Sigmoid colon (tissue), 4 donors: ENCODE measurements around the gene GALK1.

Experiments
- EP300 ChIP-seq, 4 donors: sonication (generic); formaldehyde crosslinking; IDR thresholded peaks; one replicate each; pipeline ENCODE4 v1.6.1; 2017; ENCODE audit warnings: antibody characterized with exemption in 4 of 4
- POLR2A ChIP-seq, 2 donors: fragments of 450-650 bp; IDR thresholded peaks; one replicate each; pipeline ENCODE4 v1.6.1; 2016; ENCODE audit warnings: antibody characterized with exemption in 2 of 2, mild to moderate bottlenecking in 2 of 2, moderate library complexity in 2 of 2
- POLR2AphosphoS5 ChIP-seq, 4 donors: sonication (generic); formaldehyde crosslinking; IDR thresholded peaks; one replicate each; pipeline ENCODE4 v1.6.1; 2017; ENCODE audit warnings: antibody characterized with exemption in 4 of 4
- TF ChIP-seq, protein P1 (sequence below), 4 experiments: fragments of 450-650 bp in 3 of 4; fragments of 200-600 bp in 1 of 4; IDR thresholded peaks; one replicate each; pipeline ENCODE4 v1.5.1; 2016 to 2019; ENCODE audit warnings: antibody characterized with exemption in 4 of 4, mild to moderate bottlenecking in 3 of 4, moderate library complexity in 2 of 4

DNA sequence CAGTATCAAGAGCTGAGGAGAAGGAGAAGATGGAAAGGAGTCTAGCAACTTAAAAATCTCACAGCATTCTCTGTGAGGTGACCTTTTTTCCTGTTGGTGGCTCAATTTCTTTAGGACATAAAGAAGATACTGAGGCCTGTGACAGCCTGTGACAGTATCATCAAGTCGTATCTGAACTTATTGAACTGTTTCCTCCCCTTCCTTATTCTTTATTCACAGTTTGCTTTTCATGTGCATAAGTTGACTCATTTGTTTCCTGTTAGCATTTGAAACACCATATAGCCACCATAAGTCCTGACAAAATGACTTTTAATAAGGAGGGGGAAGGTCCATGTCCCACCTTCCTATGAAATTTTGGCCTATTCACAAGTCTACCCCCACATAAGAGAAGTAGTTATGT is 28.5 kb upstream of the GALK1 start:
- no peak for TF ChIP-seq POLR2A (IDR thresholded peaks at IDR 0.05)
- TF ChIP-seq POLR2AphosphoS5 (IDR thresholded peaks at IDR 0.05), result no peak
- TF ChIP-seq, protein P1, sequence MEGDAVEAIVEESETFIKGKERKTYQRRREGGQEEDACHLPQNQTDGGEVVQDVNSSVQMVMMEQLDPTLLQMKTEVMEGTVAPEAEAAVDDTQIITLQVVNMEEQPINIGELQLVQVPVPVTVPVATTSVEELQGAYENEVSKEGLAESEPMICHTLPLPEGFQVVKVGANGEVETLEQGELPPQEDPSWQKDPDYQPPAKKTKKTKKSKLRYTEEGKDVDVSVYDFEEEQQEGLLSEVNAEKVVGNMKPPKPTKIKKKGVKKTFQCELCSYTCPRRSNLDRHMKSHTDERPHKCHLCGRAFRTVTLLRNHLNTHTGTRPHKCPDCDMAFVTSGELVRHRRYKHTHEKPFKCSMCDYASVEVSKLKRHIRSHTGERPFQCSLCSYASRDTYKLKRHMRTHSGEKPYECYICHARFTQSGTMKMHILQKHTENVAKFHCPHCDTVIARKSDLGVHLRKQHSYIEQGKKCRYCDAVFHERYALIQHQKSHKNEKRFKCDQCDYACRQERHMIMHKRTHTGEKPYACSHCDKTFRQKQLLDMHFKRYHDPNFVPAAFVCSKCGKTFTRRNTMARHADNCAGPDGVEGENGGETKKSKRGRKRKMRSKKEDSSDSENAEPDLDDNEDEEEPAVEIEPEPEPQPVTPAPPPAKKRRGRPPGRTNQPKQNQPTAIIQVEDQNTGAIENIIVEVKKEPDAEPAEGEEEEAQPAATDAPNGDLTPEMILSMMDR (IDR thresholded peaks at IDR 0.05), result no peak
- no peak for TF ChIP-seq EP300 (IDR thresholded peaks at IDR 0.05)
